Vagina (tissue), 2 donors: ENCODE measurements around the gene NAPSA.

Experiments used
- POLR2A ChIP-seq, 2 donors: fragments of 450-650 bp; IDR thresholded peaks; one replicate each; pipeline ENCODE4 v1.6.1; 2017; ENCODE audit warnings: antibody characterized with exemption in 2 of 2, mild to moderate bottlenecking in 2 of 2, moderate library complexity in 2 of 2
- POLR2AphosphoS5 ChIP-seq, 2 donors: sonication (generic); formaldehyde crosslinking; IDR thresholded peaks; one replicate each; pipeline ENCODE4 v1.9.0; 2017; ENCODE audit warnings: antibody characterized with exemption in 2 of 2, mild to moderate bottlenecking in 2 of 2, low read depth in 1 of 2; ENCODE audit not compliant: insufficient read depth in 1 of 2
- TF ChIP-seq, protein P1 (sequence below), 3 experiments: fragments of 450-650 bp in 2 of 3; fragments of 200-600 bp in 1 of 3; sonication (generic) in 1 of 3; IDR thresholded peaks; one replicate each; pipeline ENCODE4 v1.5.1; 2017 to 2019; ENCODE audit warnings: antibody characterized with exemption in 3 of 3, mild to moderate bottlenecking in 2 of 3, moderate library complexity in 2 of 3

DNA sequence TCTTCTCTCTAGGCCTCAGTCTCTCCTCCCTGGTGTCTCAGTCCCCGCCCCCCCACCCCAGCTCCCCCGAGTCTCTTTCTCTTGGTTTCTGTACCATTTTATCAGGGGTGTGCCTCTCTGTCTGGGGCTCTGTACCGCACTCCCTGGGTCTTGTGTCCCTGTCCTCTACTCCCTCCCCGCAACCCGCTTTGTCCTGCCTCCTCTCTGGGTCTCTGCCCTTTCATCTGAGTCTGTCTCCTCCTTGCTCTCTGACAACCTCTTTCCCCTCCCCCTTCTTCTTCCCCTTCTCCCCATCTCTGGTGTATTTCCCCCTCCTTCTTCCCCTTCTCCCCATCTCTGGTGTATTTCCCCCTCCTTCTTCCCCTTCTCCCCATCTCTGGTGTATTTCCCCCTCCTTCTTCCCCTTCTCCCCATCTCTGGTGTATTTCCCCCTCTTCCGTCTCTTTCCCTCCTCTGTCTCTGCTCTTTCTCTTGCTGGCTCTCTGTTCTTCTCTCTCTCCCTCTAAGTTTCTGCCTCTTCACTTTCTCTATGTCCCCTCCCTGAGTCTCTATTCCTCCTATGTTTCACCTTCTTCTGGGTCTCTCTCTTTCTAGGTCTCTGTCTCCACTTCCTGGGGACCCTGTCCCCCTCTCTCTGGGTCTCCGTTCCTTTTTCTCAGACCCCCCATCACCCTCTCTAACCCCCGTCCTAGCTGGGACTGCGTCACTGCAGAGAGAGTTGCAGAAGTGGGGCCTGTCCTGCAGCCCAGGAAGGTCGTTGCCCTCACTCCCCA lies 34.0 kb downstream of the NAPSA start:
- TF ChIP-seq, protein P1, sequence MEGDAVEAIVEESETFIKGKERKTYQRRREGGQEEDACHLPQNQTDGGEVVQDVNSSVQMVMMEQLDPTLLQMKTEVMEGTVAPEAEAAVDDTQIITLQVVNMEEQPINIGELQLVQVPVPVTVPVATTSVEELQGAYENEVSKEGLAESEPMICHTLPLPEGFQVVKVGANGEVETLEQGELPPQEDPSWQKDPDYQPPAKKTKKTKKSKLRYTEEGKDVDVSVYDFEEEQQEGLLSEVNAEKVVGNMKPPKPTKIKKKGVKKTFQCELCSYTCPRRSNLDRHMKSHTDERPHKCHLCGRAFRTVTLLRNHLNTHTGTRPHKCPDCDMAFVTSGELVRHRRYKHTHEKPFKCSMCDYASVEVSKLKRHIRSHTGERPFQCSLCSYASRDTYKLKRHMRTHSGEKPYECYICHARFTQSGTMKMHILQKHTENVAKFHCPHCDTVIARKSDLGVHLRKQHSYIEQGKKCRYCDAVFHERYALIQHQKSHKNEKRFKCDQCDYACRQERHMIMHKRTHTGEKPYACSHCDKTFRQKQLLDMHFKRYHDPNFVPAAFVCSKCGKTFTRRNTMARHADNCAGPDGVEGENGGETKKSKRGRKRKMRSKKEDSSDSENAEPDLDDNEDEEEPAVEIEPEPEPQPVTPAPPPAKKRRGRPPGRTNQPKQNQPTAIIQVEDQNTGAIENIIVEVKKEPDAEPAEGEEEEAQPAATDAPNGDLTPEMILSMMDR (IDR thresholded peaks at IDR 0.05) = no peak
- TF ChIP-seq POLR2A (IDR thresholded peaks at IDR 0.05) = no peak
- TF ChIP-seq POLR2AphosphoS5 (IDR thresholded peaks at IDR 0.05; ENCODE audit: insufficient read depth in 1 of 2, low read depth in 1 of 2) = no peak
